Stimulated activated CD4-positive, alpha-beta T cell treated with anti-CD3 and anti-CD28 coated beads, Interleukin-12 subunit alpha, Interleukin-12 subunit beta, amount 100 ng/mL, for 24 hours (primary cell): Measurements from ENCODE around the gene RNPEPL1.

Source experiments
- DNase-seq, 2 experiments: peaks; one replicate each; pipeline ENCODE4 v3.0.0-alpha.2; 2020; ENCODE audit warnings: low read depth in 2 of 2

RNPEPL1 gene

DNA sequence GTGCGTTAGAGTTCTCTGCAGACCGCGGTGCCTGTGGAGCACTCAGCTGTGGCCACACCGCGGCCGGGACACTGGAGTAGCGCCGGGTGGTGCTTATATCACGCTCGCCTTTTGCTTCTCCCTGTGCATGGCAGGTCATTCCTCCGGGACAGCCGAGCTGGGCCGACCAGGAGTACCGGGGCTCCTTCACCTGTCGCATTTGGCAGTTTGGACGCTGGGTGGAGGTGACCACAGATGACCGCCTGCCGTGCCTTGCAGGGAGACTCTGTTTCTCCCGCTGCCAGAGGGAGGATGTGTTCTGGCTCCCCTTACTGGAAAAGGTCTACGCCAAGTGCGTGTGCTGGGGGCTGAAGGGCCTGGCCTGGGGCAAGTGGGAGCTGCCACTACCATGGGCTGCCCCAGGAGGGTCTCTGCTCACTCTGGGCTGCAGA lies 22.4 kb downstream of the RNPEPL1 start:
- DNase-seq, result no peak

DNA sequence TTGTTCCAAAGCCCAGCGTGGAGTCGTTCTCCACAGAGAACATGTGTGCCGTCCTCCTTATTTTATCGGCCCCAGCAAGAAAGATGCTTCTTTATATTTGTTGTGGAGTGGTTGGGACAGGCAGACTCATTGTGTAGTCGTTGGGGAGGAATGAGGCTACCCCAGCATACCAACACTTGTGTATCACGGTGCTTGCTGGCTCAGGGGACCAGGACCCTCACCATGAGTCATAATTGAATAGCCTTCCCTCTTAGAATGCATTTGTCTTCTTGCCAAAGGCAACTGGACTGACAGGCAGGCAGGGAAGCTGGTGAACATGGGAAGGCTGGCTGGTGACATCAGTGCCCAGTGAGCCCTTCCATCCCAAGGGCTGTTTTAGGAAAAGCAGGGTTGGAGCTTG lies 22.9 kb downstream of the RNPEPL1 start:
- DNase-seq, result no peak

DNA sequence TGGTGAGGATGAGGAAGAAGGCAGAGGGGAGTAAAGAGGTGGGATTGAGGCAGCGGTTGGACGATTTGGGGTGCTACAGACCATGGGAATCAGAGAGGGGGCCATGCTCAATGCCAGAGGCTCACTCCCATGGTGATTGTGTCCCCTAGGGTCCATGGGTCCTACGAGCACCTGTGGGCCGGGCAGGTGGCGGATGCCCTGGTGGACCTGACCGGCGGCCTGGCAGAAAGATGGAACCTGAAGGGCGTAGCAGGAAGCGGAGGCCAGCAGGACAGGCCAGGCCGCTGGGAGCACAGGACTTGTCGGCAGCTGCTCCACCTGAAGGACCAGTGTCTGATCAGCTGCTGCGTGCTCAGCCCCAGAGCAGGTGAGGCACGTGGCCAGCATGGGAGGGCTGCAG lies 23.5 kb downstream of the RNPEPL1 start:
- DNase-seq, result no peak

DNA sequence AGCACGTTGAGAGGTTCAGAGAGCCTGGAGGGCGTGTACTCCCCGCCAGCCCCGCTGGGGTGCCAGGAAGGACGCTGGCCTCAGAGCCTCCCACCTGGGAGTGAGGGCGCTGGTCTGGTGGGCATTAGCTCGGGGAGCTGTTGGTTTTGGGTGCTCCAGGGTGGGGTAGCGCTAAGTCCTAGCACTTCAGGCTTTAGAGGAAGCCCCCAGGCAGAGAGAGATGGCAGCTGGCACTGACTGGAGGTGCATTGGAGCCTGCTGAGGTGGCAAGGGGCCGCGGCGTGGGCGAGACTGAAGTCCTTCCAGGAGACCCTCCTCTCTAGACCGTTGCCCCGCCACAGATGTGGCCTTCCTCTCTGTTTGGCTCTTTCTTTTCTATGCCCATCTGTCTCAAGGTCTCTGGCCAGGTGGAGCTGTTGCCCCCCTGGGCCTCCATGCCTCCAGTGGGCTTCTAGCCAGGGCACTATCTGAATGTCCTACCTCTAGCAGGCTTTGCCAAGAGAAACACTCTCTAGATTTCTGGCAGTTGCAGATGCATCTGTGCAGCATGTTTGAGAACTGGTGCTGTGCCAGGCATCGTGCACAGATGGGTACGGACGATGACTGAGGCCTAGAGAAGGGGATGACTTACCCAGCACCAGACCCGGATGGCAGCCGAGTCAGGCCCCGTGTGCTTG lies 24.9 kb downstream of the RNPEPL1 start:
- no peak for DNase-seq

DNA sequence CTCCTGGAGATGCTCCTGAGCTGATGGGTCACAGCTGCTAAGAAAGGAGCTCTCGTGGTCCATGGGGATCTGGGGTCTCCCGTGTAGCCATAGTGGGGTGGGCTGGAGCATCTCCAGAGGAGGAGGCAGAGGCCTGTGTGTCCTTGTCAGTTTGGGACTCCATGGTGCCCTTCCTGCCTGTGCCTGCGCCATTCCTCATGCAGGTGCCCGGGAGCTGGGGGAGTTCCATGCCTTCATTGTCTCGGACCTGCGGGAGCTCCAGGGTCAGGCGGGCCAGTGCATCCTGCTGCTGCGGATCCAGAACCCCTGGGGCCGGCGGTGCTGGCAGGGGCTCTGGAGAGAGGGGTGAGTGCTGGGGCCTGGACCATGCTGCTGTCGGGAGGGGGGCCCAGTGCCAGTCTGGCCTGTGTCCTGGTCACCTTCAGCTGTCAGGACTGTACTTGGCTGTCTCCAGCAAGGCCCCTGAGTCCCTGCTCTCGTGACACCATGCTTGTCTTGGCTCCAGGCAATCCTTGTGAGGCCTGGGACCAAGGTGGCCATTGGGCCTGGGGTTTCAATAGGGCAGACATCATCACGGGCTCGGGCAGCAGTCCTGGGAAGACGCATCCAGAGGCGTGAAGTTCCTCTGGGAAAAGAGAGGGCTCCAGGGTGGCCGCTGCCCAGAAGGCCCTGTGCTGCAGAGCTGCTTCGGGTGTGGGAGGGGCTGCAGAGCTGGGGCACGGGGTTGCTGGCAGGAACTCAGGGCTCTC lies 25.6 kb downstream of the RNPEPL1 start:
- no peak for DNase-seq

DNA sequence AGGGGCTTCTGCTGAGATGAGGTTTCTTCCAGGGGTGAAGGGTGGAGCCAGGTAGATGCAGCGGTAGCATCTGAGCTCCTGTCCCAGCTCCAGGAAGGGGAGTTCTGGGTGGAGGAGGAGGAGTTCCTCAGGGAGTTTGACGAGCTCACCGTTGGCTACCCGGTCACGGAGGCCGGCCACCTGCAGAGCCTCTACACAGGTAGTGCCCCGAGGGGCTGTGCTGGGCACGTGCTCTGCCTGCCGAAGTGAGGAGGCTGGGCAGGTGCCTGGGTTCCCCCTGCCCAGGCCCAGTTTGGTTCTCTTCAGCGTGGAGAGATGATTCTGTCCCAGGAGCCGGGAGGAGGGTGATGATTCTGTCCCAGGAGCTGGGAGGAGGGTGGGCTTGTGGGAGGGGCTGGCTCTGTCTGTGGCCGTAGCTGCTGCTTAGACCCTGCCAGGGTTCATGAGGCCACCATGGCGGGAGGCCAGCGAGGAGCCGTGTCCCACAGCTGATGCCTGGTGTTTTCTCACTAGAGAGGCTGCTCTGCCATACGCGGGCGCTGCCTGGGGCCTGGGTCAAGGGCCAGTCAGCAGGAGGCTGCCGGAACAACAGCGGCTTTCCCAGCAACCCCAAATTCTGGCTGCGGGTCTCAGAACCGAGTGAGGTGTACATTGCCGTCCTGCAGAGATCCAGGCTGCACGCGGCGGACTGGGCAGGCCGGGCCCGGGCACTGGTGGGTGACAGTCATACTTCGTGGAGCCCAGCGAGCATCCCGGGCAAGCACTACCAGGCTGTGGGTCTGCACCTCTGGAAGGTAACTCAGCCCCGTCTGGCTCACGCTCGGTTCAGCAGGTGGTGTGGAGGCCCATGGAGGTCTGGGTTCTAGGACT lies 26.5 kb downstream of the RNPEPL1 start:
- DNase-seq, result no peak

DNA sequence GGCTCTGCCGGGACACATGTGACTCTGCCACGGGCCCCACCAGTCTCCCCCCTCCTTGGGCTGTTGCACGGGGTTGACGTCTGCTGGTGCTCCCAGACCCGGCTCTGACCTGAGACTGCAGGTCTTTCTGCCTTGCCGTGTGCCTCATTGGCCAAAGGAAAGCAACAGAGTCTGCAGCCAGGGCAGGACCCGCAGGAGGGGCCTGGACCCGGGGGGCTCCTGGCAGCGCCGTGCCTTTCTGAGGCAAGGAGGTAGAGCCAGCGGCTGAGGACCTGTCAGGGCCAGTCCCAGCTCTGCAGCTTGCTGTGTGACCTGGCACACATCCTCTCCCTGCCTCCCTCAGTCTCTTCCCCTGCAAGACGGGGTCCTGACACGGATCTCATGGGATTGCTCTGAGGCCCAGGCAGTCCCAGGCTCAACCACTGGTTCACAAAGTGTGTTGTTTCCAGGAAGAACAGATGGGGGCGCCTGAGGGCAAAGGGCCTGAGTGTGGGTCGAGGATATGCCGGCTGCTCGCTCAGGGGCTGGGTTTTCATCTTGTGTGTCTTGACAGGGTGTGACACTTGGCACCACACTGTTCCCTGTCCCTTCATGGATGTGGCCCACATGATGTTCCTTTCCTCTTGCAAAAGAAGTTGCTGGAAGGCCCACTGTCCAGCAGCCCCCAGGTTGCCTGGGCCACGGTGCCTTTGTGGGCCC lies 27.2 kb downstream of the RNPEPL1 start:
- no peak for DNase-seq

DNA sequence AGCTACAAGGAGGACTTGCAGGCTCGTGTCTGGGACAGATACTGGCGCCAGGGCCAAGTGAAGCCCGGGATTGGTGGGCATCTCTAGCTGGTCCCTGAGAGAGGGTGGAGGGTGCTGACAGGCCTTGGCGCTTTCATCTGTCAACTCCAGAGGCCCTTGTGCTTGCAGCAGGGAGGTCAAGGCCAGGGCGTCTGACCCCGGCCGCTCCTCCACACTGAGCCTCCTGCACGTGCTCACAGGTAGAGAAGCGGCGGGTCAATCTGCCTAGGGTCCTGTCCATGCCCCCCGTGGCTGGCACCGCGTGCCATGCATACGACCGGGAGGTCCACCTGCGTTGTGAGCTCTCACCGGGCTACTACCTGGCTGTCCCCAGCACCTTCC lies 27.8 kb downstream of the RNPEPL1 start:
- no peak for DNase-seq

DNA sequence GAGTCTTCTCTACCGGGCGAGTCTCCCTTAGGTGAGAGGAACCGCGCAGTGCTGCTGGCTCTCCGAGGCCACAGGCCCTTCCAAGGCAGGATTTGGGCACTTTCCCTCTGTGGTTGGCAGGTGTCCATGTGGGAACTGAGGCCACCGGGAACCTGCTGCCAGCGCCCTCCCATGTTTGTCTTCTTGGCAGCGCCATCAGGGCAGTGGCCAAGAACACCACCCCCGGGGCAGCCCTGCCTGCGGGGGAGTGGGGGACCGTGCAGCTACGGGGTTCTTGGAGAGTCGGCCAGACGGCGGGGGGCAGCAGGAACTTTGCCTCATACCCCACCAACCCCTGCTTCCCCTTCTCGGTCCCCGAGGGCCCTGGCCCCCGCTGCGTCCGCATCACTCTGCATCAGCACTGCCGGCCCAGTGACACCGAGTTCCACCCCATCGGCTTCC lies 28.2 kb downstream of the RNPEPL1 start:
- DNase-seq, result no peak

DNA sequence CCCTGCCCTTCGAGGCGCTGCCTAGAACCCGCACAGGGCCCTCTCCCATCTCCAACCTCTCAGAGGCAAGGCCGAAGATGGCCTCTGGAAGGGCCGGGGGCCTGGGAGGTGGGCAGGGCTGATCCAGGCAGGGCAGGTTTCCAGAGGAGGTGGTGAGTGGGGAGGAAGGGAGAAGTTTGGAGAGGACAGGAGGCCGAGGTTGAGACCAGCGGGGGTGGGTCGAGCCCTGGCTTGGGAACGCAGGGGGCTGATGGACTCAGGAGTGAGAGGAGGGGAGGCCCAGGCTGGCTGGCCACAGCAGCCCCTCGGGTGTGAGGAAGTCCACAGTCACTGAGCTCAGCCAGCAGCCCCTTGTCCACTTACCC lies 28.8 kb downstream of the RNPEPL1 start:
- no peak for DNase-seq

DNA sequence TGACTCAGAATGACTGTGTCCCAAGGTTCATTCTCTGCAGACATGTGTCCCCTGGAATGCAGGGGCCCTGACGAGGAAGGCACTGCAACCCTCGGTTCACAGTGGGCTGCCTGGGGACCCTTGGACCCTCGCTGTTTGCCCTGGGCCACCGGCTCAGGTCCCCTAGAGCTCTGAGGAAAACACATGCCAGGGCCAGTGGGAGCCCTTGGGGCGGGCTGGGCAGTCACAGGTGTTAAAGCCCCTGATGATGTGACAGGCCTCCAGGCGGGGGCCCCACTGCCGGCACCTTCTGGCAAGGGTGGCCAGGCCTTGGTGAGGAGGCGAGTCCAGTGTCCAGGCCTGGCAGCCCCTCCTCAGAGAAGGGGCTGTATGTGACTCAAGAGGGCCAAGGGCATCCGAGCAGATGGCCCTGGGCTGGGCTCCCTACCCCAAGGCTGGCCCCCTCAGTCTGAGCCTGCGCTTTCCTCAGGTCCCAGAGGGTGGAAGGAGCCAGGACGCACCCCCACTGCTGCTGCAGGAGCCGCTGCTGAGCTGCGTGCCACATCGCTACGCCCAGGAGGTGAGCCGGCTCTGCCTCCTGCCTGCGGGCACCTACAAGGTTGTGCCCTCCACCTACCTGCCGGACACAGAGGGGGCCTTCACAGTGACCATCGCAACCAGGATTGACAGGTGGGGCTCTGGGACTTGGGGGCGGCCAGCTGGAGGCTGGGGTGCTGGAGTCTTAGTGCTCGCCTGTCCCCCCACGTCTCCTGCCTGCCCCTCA lies 29.3 kb downstream of the RNPEPL1 start:
- no peak for DNase-seq

DNA sequence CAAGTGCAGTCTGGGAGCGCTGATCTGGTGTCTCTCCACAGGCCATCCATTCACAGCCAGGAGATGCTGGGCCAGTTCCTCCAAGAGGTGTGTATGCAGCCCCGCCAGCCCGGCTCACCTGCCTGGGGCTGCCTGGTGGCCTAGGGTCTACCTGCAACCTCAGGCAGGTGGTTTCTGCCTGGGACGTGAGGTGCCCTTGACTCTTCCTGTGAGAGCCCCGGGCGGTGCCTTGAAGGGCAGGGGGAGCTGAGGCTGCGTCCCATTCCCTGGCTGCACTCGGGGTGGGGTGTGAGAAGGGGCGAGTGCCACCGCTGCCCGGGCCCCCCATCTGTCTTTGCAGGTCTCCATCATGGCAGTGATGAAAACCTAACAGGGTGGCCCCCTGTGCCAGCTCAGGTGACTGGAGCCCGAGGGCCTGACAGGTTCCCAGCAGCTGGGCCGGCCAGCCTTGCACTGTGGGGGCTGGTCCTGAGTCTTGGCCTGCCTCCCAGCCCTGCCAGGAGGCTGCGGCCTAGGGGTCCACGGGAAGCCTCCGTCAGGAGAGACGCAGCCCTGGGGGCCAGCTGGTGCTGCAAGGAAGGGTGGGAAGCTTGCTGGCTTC lies 30.1 kb downstream of the RNPEPL1 start:
- no peak for DNase-seq

DNA sequence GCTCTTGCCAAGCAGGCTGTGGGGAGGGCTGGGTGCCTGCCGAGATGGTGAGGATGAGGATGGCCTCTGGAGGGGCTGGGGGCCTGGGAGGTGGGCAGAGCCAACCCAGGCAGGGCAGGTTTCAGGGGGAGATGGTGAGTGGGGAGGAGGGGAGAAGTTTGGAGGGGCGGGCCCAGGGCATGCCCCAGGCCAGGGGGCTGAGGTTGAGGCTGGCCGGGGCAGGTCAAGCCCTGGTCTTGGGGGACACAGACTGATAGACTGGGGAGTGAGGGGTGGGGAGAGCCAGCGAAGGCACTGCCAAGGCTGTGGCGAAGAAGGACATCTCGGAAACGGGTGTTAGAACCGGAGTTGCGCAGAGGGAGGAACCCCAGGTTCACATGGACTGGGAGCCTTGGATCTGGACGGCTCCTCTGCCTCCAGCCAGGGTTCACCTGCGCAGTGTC lies 30.9 kb downstream of the RNPEPL1 start:
- no peak for DNase-seq

DNA sequence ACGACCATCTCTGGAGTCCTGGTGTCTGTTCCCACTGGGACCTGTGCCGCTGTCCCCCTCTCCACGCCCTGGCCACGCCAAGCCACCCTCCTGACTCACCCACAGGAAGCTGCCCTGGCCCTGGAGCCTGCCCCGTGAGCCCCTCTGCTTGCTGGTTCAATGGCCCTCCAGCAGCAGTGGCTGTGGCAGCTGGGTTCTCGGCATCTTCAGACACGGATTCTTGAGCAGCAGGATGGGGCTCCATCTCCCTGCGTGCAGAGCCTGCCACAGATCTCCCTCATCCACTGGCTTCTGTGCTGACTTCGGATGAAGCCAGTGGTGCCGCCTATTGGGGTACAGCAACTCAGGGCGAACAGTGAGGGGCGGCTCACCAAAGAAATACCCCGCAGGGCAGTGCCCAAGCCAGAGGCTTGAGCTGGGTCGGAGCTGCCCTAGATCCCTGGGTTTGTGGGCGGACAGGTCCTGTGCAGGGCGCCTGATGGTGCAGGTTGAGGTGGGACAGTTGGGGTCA lies 32.2 kb downstream of the RNPEPL1 start:
- DNase-seq, result no peak

DNA sequence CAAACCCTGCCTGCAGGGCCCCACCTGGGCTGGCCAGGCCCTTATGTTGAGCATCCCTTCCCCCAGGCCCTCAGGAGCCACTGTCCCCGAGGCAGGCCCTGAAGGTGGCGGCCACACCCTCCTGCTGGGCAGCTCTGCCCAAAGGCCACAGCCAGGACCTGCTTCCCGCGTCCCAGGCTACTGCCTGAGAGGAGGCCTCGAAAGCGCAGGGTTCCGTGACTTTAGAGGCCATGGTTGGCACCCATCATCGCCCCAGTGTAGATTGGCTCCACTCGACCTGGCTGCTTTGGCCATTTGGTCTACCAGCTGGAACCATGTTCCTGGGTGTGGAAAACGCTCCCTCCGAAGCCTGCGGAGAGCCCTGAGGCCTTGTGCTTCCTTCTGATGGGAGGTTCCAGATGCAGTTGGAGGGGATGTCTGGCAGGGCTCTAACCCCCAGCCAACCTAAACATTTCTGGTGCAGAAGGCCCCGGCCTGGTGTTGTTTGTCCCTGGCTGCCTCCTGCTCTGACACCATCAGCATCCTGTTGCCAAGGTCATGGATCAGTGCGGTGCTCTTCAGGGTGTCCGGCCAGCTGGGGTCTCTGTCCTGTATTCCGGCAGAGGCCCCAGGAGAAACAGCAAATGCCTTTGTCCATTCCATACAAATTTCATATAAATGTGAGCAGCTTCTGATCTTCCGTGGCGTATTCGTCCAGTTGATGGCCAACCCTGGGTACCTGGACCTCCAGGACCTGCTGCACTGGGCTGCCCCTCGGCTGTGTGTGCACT lies 33.0 kb downstream of the RNPEPL1 start:
- no peak for DNase-seq

DNA sequence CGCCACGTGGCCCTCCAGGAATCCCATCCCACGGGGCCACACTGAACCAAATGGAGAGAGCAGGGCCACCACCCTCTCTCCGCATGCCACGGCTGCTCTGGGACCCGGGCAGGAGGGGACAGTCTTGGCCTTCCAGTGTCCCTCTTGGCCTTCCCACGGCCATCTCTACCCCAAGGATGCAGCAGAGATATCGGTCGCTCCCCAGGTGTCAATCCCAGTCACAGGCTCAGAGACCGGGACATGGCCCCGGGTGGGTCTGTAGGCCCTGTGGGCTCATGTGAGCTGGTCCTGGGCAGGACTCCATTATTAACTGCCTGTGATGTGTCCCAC lies 33.5 kb downstream of the RNPEPL1 start:
- no peak for DNase-seq

DNA sequence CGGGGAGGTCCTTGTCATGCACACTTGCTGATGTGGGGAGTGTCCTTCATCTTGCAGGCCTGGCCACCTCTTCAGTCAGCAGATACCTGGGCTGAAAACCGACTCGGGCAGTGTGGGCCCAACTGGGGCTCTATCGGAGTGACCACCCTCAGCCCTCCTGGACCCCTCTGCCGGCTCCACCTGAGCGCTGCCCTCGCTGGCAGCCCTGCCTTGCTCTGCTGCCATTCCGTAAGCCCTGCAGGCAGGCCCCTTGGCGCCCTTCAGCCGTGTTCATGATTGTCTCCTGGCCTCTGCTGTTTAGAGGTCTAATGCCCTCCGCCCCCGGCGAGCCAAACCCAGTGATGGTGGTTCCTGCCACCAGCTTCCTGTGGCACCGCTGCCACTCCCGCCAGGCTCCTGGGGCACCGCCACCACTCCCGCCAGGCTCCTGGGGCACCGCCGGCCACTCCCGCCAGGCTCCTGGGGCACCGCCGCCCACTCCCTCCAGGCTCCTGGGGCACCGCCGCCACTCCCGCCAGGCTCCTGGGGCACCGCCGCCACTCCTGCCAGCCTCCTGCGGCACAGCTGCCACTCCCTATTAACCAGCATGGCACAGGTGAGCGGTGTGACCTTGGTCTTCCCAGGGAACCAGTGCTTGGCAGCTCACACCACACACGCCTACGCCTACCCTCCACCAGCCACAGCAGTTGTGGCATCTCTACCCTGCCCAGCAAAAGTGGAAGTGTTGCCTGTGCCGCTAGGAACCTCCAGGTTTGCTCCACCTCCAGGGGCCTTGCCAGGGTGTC lies 34.2 kb downstream of the RNPEPL1 start:
- no peak for DNase-seq

DNA sequence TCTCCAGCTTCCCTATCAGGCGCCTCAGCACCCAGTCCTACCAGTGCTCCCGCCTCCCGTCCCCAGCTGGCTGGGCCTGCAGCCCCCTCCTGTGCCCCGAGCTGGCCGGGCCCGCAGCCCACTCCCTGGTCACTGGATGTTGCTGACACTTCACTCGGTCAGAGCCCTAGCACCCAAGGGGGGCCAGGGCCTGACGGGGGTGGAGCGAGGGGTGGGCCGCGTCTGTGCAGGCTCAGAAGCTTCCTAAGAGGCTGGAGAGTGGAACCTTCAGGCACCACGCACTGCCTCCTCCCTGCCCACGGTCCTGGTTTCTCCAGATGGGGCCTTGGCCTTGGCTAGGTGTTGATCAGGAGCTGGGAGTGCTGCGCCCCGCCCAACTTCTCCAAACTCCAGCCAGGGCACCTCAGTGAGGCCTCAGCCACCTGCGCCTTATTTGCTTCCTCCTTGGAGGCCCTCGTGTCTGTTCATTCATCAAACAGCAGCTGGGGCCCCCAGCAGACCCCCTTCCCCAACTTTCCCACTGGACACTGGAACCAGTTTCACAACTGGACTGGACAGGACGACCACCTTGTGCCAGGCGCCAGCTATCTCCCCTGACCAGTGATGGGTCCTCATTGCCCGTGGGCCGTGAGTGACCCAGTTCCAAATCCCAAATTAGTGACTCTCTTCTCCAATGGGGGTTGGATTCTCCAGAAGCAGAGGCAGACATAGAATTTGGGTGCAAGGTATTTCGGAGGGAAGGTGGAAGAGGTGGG lies 35.0 kb downstream of the RNPEPL1 start:
- DNase-seq, result no peak
